Nephron (organoid): ENCODE measurements around the gene NUP62CL.

Source experiments
- H3K27ac Mint-ChIP-seq, 3 experiments: 2 replicates each; pipeline ENCODE4 v1.8.0; 2020; ENCODE audit warnings: mixed read lengths in 3 of 3, mild to moderate bottlenecking in 2 of 3, moderate library complexity in 1 of 3
- H3K27me3 Mint-ChIP-seq: 2 replicates; pipeline ENCODE4 v1.8.0; 2021; ENCODE audit warnings: low read depth, mild to moderate bottlenecking, moderate library complexity, mixed read lengths
- H3K36me3 Mint-ChIP-seq: 2 replicates; pipeline ENCODE4 v1.8.0; 2020; ENCODE audit warnings: low read depth, mixed read lengths
- H3K4me1 Mint-ChIP-seq: 2 replicates; pipeline ENCODE4 v1.8.0; 2020; ENCODE audit warnings: mixed read lengths
- H3K4me3 Mint-ChIP-seq, 3 experiments: 2 replicates each; pipeline ENCODE4 v1.8.0; 2020; ENCODE audit warnings: mild to moderate bottlenecking in 3 of 3, mixed read lengths in 3 of 3, moderate library complexity in 2 of 3
- H3K9me3 Mint-ChIP-seq: 2 replicates; pipeline ENCODE4 v1.8.0; 2020; ENCODE audit warnings: mixed read lengths
- TF ChIP-seq, protein P1 (sequence below), 3 experiments: fragments of 200-600 bp; sonication (generic); IDR thresholded peaks; one replicate each; pipeline ENCODE4 v1.5.0; 2021; ENCODE audit warnings: antibody characterized with exemption in 3 of 3; ENCODE audit not compliant: unreplicated experiment in 3 of 3

The NUP62CL gene

DNA sequence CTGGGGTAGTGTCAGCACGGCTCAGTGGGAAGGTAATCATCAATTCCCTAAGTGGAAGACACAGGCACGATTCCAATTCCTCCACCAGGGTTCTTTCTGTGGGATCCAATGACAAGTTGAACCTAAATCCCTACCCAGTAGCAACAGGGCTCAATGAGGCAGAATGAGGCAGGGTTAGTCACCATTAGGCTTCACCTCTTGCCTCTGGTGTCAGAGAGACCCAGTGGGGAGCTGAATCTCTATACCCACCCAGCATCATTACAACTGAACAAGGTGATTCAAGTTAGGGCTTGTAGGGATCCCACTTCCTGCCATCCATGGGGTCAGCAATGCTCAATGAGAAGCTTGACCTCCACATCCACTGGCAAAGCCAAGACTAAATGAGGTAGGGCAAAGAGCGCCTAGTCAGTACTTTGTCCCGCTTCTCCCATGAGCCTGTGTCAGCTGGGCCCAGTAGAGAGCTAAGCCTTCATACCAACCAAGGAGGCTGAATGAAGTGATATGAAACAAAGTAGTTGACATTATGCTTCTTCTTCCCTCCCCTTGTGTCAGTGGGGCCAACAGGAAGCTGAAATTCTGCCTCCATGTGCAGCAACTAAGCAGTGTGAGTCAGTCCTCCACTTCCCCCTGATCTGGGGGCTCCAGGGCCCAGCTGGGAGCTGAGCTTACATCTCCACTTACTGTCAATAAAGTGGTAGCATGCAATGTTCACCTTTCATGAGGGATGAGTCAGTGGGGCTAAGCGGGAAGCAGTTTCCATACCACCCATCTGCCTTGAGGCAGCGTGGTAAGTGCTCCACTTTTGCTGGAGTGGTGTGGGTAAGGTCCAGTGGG, 51.2 kb downstream of the NUP62CL start:
- Mint-ChIP-seq H3K27ac (no peak overlapping the region), H3K4me1 (no peaks in the 10 kb centered on the region), H3K4me3 (peak overlapping the region; percentile 80 to 83 (median 83)), H3K36me3 (no peaks in the 10 kb centered on the region), H3K27me3 (no peaks in the 10 kb centered on the region), H3K9me3 (peaks cover 2% of the 10 kb centered on the region)
- TF ChIP-seq, protein P1, sequence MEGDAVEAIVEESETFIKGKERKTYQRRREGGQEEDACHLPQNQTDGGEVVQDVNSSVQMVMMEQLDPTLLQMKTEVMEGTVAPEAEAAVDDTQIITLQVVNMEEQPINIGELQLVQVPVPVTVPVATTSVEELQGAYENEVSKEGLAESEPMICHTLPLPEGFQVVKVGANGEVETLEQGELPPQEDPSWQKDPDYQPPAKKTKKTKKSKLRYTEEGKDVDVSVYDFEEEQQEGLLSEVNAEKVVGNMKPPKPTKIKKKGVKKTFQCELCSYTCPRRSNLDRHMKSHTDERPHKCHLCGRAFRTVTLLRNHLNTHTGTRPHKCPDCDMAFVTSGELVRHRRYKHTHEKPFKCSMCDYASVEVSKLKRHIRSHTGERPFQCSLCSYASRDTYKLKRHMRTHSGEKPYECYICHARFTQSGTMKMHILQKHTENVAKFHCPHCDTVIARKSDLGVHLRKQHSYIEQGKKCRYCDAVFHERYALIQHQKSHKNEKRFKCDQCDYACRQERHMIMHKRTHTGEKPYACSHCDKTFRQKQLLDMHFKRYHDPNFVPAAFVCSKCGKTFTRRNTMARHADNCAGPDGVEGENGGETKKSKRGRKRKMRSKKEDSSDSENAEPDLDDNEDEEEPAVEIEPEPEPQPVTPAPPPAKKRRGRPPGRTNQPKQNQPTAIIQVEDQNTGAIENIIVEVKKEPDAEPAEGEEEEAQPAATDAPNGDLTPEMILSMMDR (IDR thresholded peaks at IDR 0.05; ENCODE audit: unreplicated experiment in 3 of 3): no peak

DNA sequence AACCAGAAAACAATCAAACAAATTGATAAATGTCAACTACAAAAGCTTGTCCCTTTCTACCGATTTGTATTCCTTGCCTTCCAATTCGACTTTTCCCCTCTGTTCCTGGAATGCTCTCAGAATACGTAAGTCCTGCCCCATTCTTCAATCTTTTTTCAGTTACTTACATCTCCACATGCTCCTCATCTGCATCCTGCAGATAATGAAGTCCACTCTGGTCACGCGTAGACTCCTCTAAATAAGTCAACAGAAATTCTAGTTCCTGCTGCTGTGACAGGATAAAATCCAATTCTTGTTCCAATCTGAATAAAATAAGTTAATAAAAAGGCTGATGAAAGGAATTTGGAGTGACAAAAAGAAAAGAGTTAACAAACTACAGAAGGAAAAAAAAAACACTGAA, 53.2 kb downstream of the NUP62CL start:
- Mint-ChIP-seq H3K36me3 (no peaks in the 10 kb centered on the region), H3K27me3 (no peaks in the 10 kb centered on the region), H3K27ac (no peak overlapping the region), H3K9me3 (peaks cover 2% of the 10 kb centered on the region), H3K4me1 (no peaks in the 10 kb centered on the region), H3K4me3 (no peak overlapping the region)
- TF ChIP-seq, protein P1 (IDR thresholded peaks at IDR 0.05; ENCODE audit: unreplicated experiment in 3 of 3): no peak

DNA sequence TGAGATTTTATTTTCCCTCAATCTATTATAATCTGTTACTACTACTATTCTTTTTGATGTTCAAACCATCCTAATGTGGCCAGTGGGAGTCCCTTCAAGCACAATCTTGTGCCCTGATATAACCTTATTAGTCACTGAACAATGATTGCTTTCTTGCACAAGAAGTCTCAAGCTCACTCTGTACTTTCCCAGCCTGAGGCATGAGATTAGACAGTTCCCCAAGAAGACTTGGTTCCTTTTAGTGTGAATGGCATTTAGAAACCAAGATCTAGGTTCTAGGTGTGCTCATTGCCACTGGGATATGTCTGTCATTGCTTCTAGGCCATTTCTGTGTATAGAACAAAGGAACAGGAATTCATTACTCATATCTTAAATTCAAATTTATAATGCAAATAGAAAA, 59.6 kb downstream of the NUP62CL start:
- Mint-ChIP-seq H3K9me3 (no peaks in the 10 kb centered on the region), H3K27me3 (no peaks in the 10 kb centered on the region), H3K4me1 (no peaks in the 10 kb centered on the region), H3K27ac (no peak overlapping the region), H3K36me3 (peaks cover 7% of the 10 kb centered on the region), H3K4me3 (no peak overlapping the region)
- TF ChIP-seq, protein P1 (IDR thresholded peaks at IDR 0.05; ENCODE audit: unreplicated experiment in 3 of 3): no peak

DNA sequence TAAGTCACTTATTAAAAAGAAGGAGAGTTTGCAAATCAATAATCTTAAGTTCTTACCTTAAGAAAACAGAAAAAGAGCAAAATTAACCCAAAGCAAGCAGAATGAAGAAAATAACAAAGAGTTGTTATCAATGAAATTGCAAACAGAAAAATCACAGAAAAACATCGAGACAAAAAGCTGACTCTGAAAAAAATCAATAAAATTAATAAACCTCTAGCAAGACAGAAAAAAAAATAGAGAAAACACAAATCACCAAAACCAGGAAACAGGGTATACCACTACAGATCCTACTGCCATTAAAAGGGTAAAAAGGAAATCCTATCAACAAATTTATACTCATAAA, 70.3 kb downstream of the NUP62CL start:
- H3K27ac Mint-ChIP-seq: no peak overlapping the region
- H3K27me3 Mint-ChIP-seq: no peaks in the 10 kb centered on the region
- no peaks in the 10 kb centered on the region for H3K4me1 Mint-ChIP-seq
- H3K9me3 Mint-ChIP-seq: peaks cover 3% of the 10 kb centered on the region
- no peak overlapping the region for H3K4me3 Mint-ChIP-seq
- TF ChIP-seq, protein P1 (IDR thresholded peaks at IDR 0.05; ENCODE audit: unreplicated experiment in 3 of 3): no peak
- H3K36me3 Mint-ChIP-seq: peaks cover 8% of the 10 kb centered on the region

DNA sequence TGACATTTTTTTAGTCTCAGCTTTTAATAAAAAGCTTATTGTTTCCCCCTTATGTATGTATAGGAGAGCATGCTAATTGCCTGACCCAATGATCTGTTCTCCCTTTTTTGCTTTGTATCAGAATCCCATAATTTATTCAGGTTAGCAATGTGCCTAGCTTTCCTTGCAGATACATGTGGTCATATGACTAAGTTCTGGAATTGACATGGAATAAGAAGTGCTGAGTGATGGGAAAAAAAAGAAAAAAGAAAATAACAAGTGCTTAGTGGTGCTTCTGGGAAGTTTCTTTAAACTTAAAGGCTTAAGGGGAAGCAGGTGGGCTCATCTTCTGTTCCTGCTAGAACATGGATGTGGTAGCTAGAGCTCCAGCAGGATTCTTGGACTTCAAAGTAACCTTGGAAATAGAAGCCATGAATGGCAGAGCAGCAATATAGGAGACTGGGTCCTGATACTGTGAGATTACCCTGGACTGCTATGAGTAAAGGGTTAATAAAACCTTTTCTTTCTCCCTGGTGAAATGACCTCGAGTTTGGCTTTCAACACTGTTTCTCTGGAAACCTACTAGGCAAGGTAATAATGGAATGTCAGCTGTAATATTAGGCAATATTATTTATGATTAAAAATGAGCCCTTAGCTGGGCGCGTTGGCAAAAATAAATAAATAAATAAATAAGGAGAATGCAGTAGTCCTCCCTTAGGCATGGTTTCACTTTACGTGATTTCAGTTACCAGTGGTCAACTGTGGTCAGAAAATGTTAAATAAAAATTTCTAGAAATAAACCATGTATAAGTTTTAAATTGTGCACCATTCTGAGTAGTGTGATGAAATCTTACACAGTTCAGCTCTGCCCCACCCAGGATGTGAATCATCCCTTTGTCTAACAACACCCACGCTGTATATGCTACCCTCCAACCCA, 70.9 kb downstream of the NUP62CL start:
- Mint-ChIP-seq H3K4me1 (no peaks in the 10 kb centered on the region), H3K4me3 (no peak overlapping the region), H3K36me3 (peaks cover 8% of the 10 kb centered on the region), H3K9me3 (peaks cover 3% of the 10 kb centered on the region), H3K27me3 (no peaks in the 10 kb centered on the region), H3K27ac (no peak overlapping the region)
- TF ChIP-seq, protein P1 (IDR thresholded peaks at IDR 0.05; ENCODE audit: unreplicated experiment in 3 of 3): no peak
